Muscle of arm (tissue), 12 donors: ENCODE results near the gene SOWAHA. TPM values are rescaled to one million over a fixed set of nuclear protein-coding genes. Genes with fewer than 3 reads are reported as not detected.

Experiments
- DNase-seq: peaks from one replicate; pipeline ENCODE4 v3.0.0-alpha.2; 2013
- polyA plus RNA-seq, 12 donors: library from polyadenylated mRNA; unstranded; fragments of 120-200 nt; gene quantifications; one replicate each; pipeline ENCODE4 v1.2.1, GENCODE V29; 2013; ENCODE audit not compliant: insufficient read length in 12 of 12

The SOWAHA gene
- polyA plus RNA-seq, 12 donors = 0.05 to 6.4 (median 0.09) TPM; not detected in 3

DNA sequence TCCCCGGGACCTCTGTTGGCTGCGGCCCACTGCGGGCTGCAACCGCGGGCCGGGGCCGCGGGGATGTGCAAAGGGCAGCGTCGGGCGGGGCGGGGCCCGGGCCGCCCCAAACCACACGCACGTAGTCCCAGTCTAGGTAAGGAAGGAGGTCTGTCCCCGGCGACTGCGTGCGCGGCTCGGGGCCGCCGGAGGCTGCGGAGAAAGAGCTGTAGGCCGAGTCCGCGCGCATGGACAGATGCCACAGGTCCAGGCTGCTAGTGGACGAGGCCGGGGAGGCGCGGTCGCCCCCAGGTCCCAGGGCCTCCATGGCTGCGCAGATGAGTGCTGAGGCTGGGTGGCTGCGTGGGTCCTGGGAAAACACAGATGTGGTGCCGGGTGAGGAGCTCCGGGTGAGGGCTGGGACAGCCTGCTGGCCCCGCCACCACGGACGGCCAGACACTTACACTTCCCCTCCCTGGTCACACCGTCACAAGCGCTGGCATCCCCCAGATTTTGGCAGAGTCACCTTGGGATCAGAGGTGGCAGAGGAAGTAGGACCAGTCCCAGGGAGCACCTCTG, 12.8 kb downstream of the SOWAHA start:
- DNase-seq = no peak

- DNase-seq = no peak
Measured at GRCh38 chr5:132826424-132827082, 13.5 kb downstream of the SOWAHA start.

- DNase-seq = no peak
Measured at GRCh38 chr5:132827943-132828673, 15.0 kb downstream of the SOWAHA start.

- DNase-seq = no peak
Measured at GRCh38 chr5:132828846-132829494, 15.9 kb downstream of the SOWAHA start.

- peak; percentile 75 for DNase-seq
Measured at GRCh38 chr5:132829742-132830435, 16.8 kb downstream of the SOWAHA start.

DNA sequence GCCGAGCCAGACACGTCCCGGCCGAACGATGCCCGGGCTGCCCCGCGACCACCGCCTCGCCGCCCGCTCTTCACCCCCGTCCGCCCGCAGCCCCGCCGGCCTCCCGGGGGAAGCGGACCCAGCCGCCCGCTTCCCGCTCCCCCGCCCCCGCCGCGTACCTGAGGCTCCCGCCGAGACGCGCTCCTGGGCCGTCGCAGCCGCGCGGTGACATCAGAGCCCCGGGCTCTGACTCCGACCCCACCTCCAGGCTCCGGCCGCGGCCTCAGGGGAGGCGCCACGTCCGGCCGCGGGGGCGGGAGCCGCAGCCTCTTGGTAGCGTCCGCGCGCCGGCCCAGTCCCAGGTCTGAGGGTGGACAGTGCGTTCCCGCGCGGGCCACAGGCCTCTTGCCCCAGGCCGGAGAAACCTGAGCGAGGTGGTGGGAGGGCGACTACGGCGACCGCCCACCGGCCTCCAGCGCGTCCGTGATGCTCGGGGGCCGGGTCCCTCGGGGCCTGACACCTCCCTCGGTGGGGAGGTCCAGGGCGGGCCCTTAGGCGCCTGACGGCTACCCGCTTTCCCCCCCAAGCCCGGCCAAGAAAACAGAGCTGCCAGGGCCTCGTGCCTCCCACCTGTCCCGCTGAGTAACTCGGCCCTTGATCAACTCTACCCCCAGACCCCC, 17.5 kb downstream of the SOWAHA start, which contains the start of gene SHROOM1:
TSS of gene SHROOM1 (minus strand) at position 212 of the 659 bp plus-strand sequence. CDS start 4,507 bp downstream, outside the sequence.
- no peak for DNase-seq

- no peak for DNase-seq
Measured at GRCh38 chr5:132831095-132831860, 18.2 kb downstream of the SOWAHA start.

- DNase-seq = no peak
Measured at GRCh38 chr5:132832612-132833011, 19.5 kb downstream of the SOWAHA start.

GRCh38 chr5:132834057-132834456, 21.0 kb downstream of the SOWAHA start:
- DNase-seq = no peak

GRCh38 chr5:132836852-132837251, 23.8 kb downstream of the SOWAHA start:
- no peak for DNase-seq

DNA sequence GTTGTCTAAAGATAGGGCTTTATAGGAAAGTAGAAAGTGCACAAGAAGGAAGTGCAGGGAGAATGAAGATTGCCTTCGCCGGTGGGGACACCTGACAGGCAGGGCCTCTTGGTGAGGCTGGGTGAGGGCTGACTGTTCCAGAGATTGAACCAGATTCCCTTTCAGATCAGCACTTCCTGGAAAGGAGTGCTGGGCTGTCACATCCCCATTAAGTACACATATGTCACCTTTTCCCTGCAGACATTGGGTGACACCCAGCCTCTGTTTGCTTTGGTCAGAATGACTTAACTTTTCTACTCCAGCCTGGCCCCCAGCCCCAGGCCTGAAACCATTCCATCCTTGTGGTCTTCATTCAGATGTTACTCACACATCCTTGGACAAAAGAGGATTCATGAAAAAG, 24.8 kb downstream of the SOWAHA start:
- no peak for DNase-seq

GRCh38 chr5:132838516-132839282, 25.6 kb downstream of the SOWAHA start:
- no peak for DNase-seq

DNA sequence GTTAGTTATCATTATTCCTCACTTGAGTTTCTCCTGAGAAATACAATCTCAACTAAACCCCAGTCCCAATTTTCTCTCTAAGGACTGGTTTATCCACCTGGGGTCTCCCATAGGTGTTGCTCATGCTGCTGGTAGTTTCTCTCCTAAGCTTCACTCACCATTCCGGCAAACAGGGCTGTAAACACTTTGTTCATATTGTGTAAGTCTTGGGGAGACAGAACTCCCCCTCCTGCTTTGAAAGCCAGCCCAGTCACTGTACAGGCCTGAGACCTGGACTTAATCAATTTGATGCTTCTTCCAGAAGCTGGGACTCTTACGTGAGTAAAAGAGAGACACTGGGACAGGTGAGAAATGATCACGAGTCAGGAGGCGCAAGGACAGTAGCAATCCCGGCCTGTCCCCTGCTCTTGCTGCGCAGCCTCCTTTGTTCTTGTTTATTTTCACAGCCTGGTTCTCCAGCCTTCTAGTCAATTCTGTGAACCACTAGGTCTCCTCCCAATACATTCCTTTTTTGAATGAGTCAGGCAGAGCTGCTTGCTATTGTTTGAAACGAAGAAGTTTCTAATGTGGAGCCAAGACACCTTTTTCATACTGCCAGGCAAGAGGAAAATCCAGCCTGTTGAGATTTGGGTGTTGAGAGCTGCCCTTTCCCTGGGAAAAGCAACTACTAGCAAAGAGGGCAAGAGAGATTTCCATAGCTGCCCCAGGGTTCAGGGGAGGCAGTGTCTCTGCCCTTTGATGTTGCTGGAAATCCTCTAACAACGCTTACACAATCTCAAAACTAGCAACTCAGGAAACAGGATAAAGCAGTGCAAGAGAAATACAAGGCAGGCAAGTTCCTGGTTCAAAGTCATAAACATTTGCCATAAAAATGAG, 26.6 kb downstream of the SOWAHA start:
- no peak for DNase-seq

DNA sequence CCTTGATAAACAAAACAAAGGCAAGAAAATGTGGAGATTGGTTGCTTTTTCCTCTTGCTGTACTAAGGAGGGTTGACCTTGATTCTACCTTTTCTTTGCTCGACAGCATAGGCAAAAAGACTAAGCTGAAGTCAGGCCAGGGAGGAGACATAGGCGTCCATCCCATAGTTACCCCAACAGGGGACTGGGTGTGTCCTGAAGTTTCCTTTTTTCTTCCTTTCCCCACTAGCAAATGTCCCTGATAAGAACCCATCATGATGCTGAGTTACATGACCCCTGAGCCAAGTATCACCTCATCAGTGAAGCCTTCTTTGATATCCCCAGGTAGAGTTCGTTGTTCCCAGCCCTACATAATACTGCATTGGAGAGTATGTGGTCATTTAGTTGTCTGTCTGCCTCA, 27.2 kb downstream of the SOWAHA start:
- no peak for DNase-seq

GRCh38 chr5:132840896-132841295, 27.8 kb downstream of the SOWAHA start:
- DNase-seq = no peak

DNA sequence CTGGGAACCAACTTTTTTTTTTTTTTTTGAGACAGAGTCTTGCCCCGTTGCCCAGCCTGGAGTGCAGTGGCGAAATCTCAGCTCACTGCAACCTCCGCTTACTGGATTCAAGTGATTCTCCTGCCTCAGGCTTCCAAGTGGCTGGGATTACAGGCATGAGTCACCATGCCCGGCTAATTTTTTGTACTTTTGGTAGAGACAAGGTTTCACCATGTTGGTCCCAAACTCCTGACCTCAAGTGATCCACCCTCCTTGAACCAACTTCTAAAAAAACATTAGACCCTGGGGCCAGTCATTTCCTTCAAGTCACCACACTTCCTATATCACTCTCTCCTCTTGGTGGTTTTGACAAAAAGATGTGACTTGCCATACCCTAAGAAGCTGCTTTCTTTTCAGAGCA, 28.2 kb downstream of the SOWAHA start:
- DNase-seq = no peak

DNA sequence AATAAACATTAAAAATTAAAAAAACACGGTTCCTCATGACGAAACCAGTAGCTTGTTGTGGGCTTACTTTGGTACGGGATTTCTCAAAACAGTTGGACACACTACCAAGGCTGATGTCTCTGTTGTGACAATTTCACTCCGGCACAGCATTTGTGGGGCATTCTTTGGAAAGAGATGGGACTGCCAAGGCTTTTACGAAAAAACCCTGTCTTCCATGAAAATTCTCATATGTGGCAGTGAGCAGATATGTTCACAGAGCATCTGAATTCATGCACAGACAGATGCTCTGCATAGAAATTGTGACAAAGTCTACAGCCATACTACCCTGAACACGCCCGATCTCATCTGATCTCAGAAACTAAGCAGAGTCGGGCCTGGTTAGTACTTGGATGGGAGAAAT, 35.2 kb downstream of the SOWAHA start:
- no peak for DNase-seq

DNA sequence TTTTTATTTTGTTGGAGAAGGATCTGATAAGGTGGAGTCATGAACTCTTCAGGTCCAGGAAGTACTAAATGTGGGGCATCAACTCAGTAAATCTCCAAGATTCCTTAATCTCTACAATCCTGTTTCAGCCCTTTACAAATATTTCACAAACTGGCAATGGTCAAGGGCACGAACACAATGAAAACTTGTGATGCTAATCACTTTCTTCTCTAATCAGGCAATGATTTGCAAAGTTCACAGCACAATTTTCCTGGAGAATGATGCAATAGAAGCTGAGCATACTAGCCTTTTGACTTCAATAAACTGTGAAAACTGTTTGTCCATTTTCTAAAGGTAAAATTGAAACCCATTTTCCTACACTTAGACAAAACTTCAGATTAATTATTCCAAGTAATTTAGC, 36.2 kb downstream of the SOWAHA start:
- no peak for DNase-seq

GRCh38 chr5:132850066-132850465, 37.0 kb downstream of the SOWAHA start:
- DNase-seq = no peak
